Stimulated activated naive CD4-positive, alpha-beta T cell treated with Interleukin-2 at 50 U/mL for 16 hours (primary cell): ENCODE data around the gene LPAR1.

Source experiments
- DNase-seq: peaks from one replicate; lab custom pipeline; 2025; lab: John Stamatoyannopoulos, UW

Gene LPAR1

DNA sequence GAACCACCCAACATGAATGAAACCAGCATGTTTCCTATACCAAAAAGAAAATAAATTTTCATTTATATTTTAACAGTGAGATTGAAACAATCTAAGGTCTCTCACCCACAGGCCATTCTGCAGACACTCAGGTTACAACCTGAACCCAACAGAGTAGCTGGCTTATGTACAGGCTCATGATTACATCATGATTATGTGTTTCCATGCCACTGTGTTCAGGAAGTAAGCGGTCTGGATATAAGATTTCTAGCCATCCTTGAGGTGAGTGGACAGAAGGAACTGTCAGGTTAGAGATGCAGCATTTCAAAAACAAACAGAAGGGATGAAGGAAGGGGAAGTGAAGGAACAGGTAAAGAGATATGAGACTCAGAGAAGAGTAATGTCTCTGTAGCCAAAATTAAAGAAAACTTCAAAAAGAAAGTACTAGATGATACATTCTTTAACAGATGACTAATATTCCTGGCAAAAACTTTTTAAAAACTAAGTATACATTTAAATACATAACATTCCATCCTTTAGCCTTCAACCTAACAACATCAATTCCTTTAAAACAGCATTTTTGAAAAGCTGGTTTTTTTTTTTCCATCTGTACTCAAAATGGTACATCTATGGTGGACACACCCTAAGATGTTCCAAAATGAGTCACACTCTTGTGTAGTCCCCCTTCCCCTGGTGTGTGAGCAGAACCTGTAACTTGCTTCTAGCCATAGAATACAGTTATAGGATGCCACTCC is 119.8 kb downstream of the LPAR1 start:
- no peak for DNase-seq

DNA sequence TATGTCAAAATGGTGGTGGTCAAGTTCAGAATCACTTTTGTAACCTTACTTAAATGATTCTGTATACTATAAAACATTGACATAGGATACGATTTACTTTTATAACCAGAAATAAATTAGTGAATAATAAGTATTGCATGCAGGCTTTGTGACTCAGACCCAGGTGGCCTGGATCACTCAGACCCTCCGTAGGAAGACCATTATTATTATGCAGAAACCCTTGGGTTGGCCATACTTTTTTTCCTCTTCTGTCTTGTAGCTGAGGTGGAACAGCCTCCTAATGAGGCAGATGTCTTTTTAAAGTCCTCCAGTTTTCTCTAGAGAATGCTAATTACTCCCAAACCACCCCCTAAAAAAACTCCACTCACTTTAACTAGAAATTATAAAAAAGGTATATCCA is 121.9 kb downstream of the LPAR1 start:
- no peak for DNase-seq

DNA sequence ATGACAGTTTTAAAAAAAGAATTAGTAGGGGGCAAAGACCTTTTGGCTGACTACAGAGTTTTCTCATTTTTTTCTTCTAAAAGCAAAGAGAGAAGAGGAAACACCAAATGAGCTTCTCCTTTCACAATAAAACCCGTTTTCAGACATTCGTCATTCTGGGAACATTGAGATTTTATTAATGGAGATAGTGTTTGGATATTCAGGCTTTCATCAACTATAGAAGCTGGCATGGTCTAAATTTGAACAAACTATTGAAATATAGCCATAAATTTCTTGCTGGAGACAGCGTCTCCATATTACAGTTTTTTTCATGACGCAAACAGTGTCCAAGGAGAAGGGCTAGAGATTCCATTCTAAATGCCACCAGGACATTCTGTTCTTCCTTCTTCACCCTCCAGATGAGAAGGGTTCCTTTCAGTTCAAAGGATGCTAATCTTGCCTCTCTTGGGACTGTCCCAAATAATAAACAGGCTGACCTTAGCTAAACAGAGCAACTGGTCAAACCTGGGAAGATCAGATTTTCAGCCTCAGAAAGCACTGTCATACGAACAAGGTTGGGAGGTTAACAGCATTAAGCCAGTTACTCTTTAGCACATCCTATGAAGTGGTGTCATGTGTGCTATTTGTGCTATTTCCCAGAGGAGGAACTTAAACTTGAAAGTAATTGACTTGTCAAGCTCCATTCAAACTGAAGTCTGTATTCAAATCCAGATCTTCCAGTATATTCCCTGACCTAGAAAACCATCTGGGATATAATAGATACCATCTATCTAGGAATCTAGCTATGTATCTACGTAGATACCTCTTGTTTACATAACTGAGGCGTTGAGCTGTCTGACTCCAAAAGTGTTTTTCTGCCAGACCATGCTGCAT is 125.6 kb downstream of the LPAR1 start:
- no peak for DNase-seq

- no peak for DNase-seq
Observed at GRCh38 chr9:110911659-110912418, 126.4 kb downstream of the LPAR1 start.

GRCh38 chr9:110908894-110909293 is 129.4 kb downstream of the LPAR1 start:
- no peak for DNase-seq

- no peak for DNase-seq
Observed at GRCh38 chr9:110900917-110901316, 137.4 kb downstream of the LPAR1 start.

DNA sequence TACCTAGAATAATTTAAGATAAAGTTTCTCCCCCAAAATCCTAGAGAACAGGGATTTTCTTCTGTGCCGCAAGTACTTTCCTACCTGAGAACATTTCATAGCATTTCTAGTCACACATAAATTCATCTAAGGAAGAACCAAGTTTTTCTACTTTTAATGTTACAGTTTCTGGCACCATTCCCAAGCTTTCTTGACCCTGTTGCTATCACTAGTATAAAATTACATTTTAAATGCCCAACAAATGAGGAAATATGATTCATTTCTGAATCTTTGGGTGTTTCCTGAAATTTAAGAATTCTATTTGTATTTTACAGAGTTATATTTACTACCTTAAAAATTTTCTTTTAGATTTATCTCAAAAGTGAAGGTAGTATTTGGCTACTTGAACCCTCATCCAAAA is 137.8 kb downstream of the LPAR1 start:
- DNase-seq: no peak

GRCh38 chr9:110898866-110899265 is 139.4 kb downstream of the LPAR1 start:
- no peak for DNase-seq

DNA sequence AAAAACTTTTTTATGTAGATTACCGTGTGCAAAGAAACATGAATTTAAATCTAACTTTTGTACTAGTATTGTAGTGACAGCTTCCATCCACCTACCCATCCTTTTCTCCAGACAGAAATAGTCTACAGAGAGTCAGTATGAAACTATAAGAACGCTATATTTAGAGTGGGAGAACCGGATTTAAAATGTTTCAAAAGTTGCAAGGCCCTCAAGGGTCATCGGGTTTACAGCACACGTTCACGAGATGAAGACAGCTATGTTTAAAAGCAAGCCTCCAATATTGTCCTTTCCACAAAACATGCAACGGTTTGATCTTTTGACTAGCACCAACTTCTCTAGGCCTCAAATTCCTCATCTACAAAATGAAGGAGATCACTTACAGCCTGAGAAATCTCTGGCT is 139.9 kb downstream of the LPAR1 start:
- no peak for DNase-seq

GRCh38 chr9:110897943-110898342 is 140.3 kb downstream of the LPAR1 start:
- DNase-seq: no peak

- DNase-seq: no peak
Observed at GRCh38 chr9:110895147-110895905, 142.9 kb downstream of the LPAR1 start.

GRCh38 chr9:110894731-110895130 is 143.5 kb downstream of the LPAR1 start:
- DNase-seq: no peak

DNA sequence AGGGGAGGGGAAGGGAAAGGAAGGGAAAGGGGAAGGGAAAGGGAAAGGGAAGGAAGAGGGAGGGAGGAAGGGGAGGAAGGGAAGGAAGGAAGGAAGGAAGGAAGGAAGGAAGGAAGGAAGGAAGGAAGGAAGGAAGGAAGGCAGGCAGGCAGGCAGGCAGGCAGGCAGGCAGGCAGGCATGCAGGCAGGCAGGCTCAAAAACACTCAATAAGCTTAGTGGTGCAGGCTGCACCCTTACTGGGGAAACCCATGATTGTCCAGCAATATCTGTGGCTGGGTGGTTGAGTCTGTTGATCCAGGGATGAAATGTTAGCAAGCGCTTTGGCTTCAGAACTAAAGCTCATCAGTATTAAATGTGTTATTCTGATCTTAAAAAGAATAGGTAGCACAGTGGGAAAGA is 145.6 kb downstream of the LPAR1 start:
- no peak for DNase-seq

DNA sequence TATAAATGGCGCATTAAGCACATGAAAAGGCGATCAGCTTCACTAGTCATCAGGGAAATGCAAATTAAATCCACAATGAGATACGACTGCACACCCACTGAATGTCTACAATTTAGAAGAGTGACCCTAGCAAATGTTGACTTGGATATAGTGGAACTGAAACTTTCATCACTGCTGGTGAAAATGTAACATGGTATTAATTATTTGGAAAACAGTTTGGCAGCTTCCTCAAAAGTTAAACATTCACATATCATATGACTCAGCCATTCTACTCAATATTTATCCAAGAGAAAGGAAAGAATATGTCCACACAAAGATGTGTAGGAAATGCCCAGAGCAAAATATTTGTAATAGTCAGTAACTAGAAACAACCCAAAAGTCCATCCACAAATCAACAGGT is 146.5 kb downstream of the LPAR1 start:
- DNase-seq: no peak

GRCh38 chr9:110890416-110890815 is 147.9 kb downstream of the LPAR1 start:
- DNase-seq: no peak

- no peak for DNase-seq
Observed at GRCh38 chr9:110887276-110887675, 151.0 kb downstream of the LPAR1 start.

DNA sequence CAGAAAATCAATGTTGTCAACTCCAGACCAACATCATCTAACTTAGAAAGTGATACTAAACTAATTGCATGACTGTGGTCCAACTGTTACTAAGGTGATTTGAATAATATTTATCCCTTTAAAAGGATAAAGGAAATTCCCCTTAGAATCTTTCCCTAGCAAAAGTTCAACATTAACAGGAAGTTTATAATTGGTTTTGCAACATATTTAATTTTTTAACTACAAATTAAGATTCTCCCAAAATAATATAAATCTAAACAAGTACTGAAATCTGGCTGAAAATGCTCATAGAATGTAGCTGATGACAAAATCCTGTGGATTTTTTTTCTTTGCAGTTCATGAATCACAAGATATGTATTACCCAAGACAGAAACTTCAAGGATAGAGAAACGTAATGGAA is 151.4 kb downstream of the LPAR1 start:
- no peak for DNase-seq

- DNase-seq: no peak
Observed at GRCh38 chr9:110880189-110880588, 158.1 kb downstream of the LPAR1 start.

GRCh38 chr9:110877374-110877773 is 160.9 kb downstream of the LPAR1 start:
- no peak for DNase-seq

- DNase-seq: no peak
Observed at GRCh38 chr9:110876929-110877328, 161.3 kb downstream of the LPAR1 start.

DNA sequence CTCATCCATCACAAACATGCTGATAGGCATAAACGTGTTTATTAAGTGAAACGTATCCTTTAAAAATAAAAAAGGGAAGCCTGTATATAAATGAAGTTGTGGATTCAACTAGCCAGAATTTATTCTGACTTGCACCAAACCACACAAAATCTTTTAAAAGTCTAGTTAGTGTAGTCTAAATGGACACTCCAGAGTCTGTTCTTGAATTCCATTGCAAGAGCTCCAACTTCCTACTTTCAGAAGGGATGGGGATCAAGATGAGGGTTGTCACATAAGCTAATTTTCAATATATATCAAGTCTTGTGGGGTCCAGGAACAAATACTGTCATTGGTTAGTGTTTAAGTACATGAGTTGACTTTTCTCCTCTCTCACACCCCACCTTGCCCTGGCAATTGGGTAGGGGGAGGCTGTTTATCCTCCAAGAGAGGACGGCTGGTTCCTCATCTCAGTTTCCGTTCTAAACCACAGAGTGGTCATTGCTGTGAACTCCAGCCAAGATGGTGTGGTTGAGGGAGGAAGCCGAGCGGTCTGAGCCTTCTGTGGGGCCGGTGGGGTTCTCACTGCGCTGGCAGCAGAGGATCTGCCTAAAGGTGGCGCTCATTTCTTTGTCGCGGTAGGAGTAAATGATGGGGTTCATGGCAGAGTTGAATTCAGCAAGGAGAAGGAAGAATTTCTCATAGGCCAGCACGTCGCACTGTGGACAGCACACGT is 163.2 kb downstream of the LPAR1 start:
- no peak for DNase-seq
